ACHN (cell line): ENCODE measurements around the gene ZMAT5.

Source experiments
- DNase-seq: peaks from one replicate; pipeline ENCODE4 v3.0.0-alpha.2; 2015
- in situ Hi-C: cut with HindIII; loops from 2 replicates; pipeline ENCODE4 v1.10.0; 2017; ENCODE audit warnings: low sequenced_read_pairs, low pct_ligation_motif_present, low pct_unique_long_range_greater_than_20kb

Gene ZMAT5

DNA sequence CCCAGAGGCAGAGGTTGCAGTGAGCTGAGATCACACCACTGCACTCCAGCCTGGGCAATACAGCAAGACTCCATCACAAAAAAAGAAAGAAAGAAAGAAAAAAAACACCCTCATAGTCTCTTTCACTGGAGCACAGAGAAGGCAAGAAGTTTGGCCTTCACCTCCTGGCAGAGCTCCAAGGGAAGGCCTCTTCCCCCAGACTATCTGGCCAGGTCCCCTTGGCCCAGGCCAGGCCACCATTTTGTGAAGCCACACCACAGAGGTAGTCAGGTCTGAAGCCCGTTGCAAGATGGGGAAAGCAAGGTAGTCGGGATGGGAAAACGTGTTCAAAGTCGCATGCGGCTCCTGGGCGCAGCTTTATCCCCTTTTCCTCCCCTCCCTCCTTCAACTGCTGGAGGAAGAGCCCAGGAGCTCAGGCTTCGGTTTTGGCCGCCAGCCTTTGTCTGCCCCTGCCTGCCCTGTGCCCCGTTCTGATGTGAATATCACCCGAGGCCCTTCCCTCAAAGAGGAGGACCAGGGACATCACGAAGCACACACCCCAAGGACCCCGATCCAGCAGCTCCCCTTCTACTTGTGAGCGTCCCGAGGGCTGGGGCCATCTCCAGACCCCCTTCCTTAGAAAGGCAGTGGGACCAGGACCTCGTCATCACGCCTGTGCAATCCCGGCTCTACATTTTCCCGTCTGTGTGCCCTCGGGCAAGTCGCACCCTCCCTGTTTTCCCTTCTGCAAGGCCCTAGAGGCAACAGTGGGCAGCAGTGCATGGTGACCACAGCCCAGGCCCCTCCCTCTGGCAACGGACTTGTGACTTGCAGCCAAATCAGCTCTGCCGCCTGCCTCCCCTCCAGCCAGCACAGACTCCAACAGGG, 29.3 kb downstream of the ZMAT5 start:
- in situ Hi-C loops: no loop called here

DNA sequence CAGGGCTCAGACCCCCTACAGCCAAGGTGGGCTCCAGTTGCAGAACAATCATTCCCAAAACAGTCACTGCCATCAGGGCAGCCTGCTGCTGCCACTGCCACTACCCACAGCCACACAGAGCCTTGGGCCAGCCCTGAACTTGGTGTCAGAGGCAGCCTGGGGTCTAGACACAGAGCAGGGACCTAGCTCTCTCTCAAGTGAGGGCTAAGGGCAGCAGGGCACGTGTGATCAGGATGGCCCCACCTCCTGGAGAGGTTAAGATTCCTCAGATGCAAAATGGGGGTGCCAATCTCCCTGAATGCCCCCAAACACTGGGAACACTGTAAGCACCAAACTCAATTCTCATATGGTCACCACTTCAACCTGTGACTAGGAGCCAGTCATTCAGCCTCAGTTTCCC, 31.4 kb downstream of the ZMAT5 start:
- in situ Hi-C loops: no loop called here
- DNase-seq: no peak

More for the DNA sequence above, 29.3 kb downstream of the ZMAT5 start:
- no peak for DNase-seq

DNA sequence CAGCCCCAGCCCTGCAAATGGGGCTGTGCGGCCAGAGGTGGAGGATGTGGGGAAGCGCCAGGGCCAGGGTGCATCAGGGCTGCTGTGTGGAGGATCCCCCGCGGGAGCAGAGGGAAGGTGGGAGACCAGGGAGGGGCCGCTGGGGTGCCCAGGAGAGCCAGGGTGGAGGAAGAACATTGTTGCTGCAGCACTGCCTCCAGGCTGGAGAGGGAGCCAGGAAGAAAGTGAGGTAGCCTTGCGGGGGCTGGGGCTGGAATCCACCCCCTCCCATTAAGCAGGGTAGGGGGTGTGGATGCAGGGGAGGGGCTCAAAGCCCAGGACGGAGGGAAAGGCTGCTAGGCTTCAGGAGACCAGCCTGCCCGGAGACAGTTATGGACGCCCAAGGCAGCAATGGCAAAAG, 32.0 kb downstream of the ZMAT5 start:
- DNase-seq: no peak
- in situ Hi-C loops: no loop called here

DNA sequence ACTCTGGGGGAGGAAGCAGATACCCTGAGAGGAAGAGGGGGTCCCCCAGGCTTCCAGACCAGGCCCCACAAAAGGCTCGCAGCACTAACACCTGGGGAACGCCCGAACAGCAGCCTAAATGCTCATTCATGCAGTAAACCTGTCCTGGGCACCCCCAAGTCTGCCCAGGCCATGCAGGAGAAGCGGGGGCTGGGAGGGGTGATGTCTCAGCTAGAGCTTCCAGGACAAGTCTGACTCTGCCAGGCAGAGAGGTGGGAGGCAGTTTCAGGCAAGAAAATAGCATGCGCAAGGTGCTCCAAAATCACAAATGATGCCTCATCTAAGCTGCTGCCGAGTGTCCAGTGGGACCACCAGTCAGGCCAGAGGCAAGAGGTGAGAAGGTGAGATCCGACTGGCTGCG, 32.4 kb downstream of the ZMAT5 start:
- DNase-seq: no peak
- in situ Hi-C loops: no loop called here

DNA sequence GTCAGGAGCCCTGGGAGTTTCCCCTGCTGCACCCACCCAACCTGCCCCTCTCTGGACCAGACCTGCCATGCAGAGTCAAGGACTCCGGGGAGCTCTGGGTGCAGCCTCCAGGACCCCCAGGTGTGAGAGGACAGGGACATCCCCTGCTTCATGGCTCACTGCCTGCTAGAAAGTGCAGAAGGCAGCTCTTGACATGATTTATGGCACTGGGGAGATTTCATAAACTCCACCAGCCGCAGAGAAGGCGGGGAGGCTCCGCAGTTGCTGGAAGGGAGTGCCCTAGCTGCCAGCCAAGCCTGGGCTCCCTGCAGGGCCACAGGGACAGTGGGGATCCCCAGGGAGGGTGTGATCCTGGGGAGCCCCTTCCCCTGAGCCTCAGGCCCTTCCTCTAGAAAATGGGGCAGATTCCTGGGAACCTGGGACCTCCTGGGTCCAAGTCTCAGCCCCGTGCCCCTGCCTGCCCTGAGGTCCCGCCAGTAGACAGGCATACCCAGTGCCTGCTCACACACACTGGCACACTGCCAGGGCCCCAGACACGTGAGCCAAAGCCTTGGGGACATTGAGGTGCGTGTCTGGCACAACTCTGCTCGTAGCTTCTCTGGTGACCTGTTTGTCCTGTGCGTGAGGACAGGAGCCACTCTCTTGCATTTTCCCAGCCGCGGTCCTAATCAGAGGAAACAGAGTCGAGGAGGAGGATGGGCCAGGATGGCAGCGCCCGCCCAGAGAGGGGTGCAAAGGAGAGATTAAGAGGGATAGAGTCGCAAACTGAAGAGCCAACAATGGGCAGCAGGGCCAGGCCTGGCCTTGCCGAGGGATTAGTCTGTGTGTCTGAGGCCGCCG, 33.2 kb downstream of the ZMAT5 start:
- DNase-seq: no peak
- in situ Hi-C loops: no loop called here

DNA sequence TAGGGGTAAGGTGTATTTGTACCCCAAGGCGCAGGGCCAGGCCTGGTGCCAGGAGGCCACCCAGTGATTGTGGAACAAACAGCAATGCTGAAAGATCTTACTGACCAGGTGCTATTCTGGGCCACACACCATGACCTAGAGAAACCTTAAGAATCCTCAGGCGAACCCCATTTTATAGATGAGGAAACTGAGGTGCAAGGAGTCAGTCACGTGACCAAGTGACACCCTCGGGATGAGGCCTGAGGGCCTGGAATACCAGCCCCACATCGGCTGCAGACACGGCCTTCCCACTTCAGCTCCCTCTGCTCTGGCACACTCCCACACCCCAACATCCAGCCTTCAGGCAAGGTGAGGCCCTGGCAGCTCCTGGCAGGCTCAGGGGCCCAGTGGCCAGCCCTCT, 33.9 kb downstream of the ZMAT5 start:
- in situ Hi-C loops: no loop called here
- DNase-seq: no peak

DNA sequence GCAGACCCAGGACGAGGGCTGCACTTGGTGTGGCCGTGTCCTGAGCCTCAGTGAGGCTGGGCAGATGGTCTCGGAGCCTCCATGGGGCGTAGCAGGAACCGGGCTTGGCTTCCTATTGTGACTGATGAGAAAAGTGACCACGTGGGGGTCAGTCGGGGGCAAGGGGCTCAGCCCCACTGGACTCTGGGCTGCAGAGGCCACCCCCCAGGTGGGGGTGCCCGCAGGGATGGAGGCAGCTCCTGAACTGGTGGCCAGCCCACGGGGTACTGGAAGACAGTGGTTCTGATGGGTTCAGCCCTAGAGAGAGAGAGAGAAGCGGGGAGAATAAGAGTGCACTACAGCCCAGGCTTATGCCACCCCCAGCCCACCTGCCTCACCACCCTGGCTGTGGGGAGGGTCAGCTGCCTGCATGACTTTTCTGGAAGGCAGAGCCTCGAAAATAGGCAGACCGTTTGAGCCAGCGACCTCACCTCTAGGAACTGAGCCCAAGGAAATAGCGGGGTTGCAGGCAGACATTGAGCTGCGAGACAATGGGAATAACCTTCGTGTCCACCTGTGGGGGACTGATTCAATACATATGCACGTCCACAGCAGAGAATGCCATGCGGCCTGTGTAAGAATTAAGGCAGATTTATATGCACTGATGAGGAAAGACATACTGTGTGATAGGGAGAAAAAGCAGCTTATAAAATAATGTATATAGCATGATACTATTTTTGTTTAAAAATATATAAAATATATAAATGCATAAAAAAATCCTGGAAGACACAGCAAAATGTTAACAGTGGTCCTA, 35.6 kb downstream of the ZMAT5 start:
- DNase-seq: no peak
- in situ Hi-C loops: no loop called here

DNA sequence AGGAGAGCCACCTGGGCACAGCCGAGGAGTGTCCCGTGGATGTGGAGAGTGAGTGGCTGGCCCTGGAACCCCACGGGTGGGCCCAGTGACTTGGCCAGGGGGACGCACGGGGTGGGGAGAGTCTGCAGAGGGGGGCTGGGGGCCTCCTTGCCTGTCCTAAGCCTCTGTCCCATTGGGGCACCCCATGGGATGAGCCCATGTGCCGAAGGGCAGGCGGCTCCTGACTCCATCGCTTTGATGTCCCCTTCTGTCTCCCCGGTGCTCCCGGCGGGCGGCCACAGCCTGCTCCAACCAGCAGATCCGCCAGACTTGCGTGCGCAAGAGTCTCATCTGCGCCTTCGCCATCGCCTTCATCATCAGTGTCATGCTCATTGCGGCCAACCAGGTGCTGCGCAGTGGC, 37.6 kb downstream of the ZMAT5 start:
- no peak for DNase-seq
- in situ Hi-C loops: no loop called here

DNA sequence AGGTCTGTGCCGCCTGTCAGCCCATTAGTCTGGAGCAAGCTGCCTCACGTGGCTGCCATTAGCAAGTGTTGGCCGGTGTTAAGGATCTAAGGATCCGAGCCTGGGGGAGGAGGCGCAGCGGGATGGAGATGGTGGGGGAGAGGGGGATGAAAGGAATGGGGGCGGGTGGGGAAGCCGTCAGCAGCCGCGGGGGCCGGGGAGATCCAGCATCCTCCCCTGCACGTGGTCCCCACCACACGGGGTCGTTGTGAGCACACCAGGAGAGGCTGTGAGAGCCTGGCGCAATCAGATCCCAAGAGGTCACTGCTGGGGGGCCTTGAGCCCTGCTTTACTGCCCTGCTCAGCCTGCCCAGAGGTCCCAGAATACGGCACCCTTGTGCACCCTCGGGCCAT, 39.7 kb downstream of the ZMAT5 start:
- in situ Hi-C loops: no loop called here
- DNase-seq: no peak

DNA sequence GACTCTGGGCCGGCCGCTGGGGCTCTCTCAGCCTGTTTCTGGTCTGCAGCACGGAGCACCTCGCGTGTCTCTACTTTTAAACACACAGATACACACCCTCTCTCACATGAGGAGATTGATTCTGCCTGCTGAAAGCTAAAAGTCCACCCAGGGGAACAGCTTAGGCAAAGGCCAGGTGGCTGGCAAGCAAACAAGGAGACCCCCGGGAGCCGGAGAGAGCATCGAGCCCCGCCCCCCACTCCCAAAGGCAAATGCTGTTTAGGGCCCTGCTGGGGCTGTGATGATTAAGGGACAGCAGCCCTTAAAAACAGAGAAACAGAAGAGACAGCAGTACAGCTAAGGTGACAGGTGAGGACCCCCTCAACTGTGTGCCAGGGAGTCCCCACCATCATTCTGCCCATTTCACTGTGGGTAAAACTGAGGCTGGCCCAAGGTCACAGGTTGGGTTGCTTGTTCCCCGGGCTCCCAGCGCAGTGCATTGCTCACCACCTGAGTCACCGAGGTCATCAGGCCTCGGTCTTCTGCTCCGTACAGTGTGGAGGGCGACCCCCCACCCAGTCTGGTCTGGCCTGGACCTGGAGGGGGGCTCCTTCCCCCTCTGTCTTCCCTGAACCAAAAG, 40.2 kb downstream of the ZMAT5 start:
- DNase-seq: no peak

DNA sequence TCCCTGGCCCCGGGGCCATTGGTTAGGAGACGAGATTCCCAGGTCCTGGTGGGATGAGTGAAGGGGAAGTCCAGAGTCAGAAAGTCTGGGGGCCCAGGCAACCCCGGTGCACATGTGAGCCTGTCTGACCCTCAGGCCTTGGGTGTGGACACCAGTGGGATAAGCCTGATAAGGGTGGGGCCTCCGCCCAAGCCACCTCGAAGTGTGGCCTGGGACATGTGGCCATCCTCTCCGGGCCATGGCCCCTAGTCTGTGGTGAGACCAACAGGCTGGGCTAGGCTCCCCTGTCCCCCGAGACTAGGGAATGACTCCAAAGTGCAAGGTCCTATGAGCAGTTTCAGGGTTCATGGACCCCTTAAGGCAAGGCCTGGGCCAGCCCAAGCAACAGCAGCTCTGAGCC, 40.7 kb downstream of the ZMAT5 start:
- in situ Hi-C loops: no loop called here
- DNase-seq: no peak

More for the DNA sequence above, 40.2 kb downstream of the ZMAT5 start:
- in situ Hi-C loops: no loop called here

DNA sequence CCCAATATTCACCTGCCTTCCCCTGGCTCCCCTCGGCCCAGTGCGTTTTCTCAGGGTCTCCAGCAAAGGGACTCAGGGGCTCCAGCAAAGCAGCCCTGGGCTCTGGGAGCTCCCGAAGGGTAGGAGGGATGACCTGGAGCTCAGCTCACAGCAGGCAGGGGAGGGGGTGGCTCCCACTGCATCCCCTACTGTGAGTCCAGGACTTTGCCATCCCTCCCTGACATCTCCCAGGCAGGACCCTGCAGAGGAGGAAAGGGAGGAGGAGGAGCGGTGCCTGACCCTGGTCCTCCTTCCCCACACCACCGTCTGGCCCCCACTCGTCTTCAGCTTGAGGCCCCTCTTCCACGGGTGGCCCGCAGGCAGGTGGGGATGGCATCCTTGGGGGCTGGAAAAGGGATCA, 42.0 kb downstream of the ZMAT5 start:
- in situ Hi-C loops: no loop called here
- DNase-seq: no peak

DNA sequence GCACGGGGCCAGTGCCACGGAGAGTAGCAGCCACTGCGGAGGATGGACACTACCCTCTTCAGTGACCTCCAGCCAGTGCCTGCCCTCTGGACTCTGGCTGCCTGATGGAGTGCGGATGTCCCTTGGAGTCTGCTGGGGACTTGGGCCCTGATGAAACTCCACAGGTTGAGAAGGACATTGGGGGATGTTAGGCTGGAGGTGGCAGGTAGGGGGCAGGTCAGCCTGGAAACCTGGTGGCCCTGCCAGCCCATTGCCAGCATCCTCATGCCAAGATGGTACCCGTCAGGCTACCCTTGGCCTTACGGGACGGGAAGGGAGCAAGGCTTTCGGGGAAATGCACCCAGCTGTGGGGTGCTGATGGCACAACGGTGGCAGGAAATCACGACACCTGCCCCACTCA, 43.0 kb downstream of the ZMAT5 start:
- in situ Hi-C loops: no loop called here
- no peak for DNase-seq

DNA sequence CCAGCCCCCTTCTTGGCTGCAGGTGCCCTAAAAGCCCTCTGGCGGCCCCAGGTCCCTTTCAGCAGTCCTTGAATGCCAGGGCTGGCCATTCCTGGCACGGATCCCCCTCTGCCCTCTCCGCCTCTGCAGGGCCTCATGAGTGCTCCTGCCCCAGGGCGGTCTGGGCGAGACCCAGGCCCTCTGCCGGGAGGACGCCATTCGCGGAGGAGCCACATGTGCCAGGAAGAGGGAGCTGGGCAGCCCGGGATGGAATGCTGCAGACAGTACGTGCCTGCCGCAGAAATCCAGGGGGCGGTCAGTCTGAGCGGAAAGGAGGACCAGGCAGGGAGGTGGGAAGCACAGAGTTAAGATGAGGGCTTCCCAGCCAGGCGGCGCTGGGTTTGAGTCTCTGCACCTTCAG, 44.2 kb downstream of the ZMAT5 start:
- in situ Hi-C loops: no loop called here
- DNase-seq: no peak

DNA sequence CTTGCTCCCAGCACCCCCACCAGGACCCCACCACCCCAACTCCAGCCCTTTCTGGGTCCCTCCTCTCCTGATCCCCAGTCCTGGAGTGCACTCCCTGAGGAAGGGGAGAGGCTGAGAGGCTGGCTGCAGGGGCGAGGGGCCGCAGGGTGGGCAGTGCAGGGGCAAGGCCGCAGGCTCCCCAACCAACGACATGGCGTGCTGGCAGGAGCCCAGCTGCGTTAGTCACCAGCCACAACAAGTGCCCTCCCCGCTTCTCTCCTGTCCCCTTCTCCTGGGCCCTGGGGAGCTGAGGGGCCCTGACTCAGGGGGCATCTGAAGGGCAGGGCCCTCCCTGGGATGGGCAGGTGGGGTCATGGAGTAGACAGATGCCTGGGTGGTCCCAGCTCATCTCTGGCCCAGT, 44.7 kb downstream of the ZMAT5 start:
- in situ Hi-C loops: no loop called here
- DNase-seq: peak; percentile 21

DNA sequence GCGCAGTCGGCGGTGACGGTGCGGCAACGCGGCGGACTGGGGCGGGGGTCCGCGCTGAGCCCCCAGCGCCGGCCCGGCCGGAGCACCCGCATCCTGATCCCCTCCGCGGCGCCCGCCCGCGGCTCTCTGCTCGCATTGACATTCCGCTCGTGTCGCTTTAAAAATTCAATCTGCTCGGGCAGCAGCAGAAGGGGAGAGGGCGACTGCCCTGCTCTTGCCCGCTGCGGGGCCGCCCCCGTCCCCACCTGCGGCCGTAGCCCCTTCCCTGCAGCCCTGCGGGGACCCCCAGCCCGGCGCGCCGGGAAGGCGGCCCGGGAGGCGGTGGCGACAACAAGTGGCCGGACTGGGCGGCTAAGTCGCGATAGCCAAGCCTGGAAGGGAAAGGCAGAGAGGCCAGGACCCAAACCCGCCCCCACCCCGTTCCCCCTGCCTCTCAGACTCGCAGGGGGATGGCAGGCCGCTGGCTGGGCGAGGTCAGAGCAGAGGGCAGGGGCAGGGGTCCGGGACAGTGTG, 45.9 kb downstream of the ZMAT5 start:
- in situ Hi-C loops: no loop called here
- no peak for DNase-seq

DNA sequence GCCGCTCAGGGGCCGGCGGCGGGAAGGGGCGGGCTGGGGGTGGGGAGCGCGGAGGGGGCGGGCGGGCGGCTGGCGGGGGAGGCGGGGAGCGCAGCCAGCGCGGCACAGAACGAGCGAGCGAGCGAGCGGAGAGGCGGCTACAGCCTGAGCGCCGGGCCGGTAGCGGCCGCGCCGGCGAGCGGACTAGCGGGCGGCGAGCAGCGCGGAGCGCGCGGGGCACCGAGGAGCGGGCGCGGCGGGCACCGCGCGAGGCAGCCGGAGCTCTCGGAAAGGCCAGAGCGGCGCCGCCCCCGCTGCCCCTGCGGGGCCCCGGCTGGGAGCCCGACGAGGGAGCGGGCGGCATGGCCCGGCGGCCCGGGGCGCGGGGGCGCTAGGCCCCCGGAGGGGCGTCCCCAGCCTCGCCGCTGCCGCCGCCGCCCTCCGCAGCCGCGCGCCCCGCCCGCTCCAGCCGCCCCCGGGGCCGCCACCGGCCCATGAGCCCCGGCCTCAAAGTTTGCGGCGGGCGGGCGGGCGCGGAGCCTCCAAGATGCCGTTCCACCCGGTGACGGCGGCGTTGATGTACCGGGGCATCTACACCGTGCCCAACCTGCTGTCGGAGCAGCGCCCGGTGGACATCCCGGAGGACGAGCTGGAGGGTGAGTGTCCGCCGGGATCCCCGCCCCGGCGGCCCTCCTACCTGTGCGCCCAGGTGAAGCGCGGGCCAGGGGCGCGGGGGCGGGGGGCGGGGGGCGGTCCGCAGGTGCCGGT, 46.7 kb downstream of the ZMAT5 start, which contains the start of gene CABP7:
Gene CABP7 (plus strand): TSS at position 105 of the 747 bp plus-strand sequence. CDS start 422 bp downstream, at position 527.
- DNase-seq: no peak
- in situ Hi-C loops: no loop called here
